ENCODE measurements around the gene EPHB4. TPM values are rescaled to one million over a fixed set of nuclear protein-coding genes. Genes with fewer than 3 reads are reported as not detected.

EPHB4 gene
- total and polyA plus RNA-seq, 2 of the 4 experiments (the other 2 are of a cell fraction): 34.5 to 36.4 TPM

GRCh38 chr7:100799037-100799896, 28.1 kb downstream of the EPHB4 start:
- CTCF ChIA-PET: interaction anchor here (0.7 to 3.4 kb wide), 5 partner anchors 13 to 79 kb away, joined by 3 to 21 read pairs (median 3); partner anchors contain the start of genes EPO and SLC12A9
- TF ChIP-seq MAFK (IDR thresholded peaks at IDR 0.05; ENCODE audit: low read depth, low read length) (no peak), MXI1 (IDR thresholded peaks at IDR 0.05; ENCODE audit: borderline replicate concordance, low read depth, low read length) (no peak), BHLHE40 (IDR thresholded peaks at IDR 0.05; ENCODE audit: low read depth, low read length) (no peak), POLR2A (IDR thresholded peaks at IDR 0.05; ENCODE audit: low read depth, low read length) (no peak), NFE2L2 (IDR thresholded peaks at IDR 0.05; ENCODE audit: low read depth, low read length) (no peak), RAD21 (IDR thresholded peaks at IDR 0.05; ENCODE audit: low read length) (peak; percentile 58), CTCF (conservative IDR thresholded peaks at IDR 0.05; ENCODE audit: low read depth, low read length) (peak; percentile 63), RFX5 (IDR thresholded peaks at IDR 0.05; ENCODE audit: low read depth, low read length) (no peak), RCOR1 (IDR thresholded peaks at IDR 0.05; ENCODE audit: insufficient replicate concordance, low read length) (no peak), ELK1 (IDR thresholded peaks at IDR 0.05; ENCODE audit: borderline replicate concordance, low read depth, low read length) (no peak), CHD1 (IDR thresholded peaks at IDR 0.05; ENCODE audit: low read depth, low read length) (no peak), SMC3 (IDR thresholded peaks at IDR 0.05; ENCODE audit: low read depth, low read length) (peak; percentile 52), MAZ (IDR thresholded peaks at IDR 0.05; ENCODE audit: borderline replicate concordance, low read depth, low read length) (0 out of 2 replicates have a peak, but pooled peaks have one; percentile 14), USF2 (IDR thresholded peaks at IDR 0.05; ENCODE audit: low read depth, low read length) (no peak)

More at GRCh38 chr7:100799037-100799896, 28.1 kb downstream of the EPHB4 start:
- intact Hi-C loops (cut with micrococcal nuclease) (no loop called here), in situ Hi-C loops (cut with MboI; ENCODE audit: low sequenced_read_pairs) (no loop called here), dilution Hi-C loops (cut with HindIII; ENCODE audit: low sequenced_read_pairs, unreplicated experiment) (no loop called here)
- Histone ChIP-seq H2AFZ (replicated peaks; ENCODE audit: low read length, poor library complexity) (peak overlapping the region; percentile 6), H3K14ac (replicated peaks; ENCODE audit: low read depth, low read length) (no peak overlapping the region), H2BK20ac (ENCODE audit: low read depth, low read length) (no peak overlapping the region), H2BK15ac (ENCODE audit: low read depth, low read length) (no peak overlapping the region), H3K27me3 (ENCODE audit: control insufficient read depth, insufficient read depth, low read length) (no peaks in the 10 kb centered on the region; the same call in 1 of the 2 replicates), H3K23ac (ENCODE audit: low read depth, low read length) (no peak overlapping the region), H3K56ac (ENCODE audit: extremely low read depth, insufficient read depth, low read length) (no peak overlapping the region), H4K20me1 (ENCODE audit: insufficient read depth, low read length) (0 out of 2 replicates have a peak, but pooled peaks cover 12% of the 10 kb centered on the region), H3K4me3 (ENCODE audit: insufficient read depth, low read depth, low read length) (no peak overlapping the region), H3K4me2 (ENCODE audit: low read depth, low read length) (no peak overlapping the region), H3K9ac (ENCODE audit: low read depth, low read length) (no peak overlapping the region), H3K79me1 (ENCODE audit: low read depth in 1 of 2, low read length in 2 of 2) (peaks cover 0 to 12% of the 10 kb centered on the region in 2 experiments; a peak in 1 of 4 replicates), H3K9me1 (ENCODE audit: insufficient read depth, low read length) (no peaks in the 10 kb centered on the region), H3K9me3 (ENCODE audit: control insufficient read depth, insufficient read depth, low read length) (no peaks in the 10 kb centered on the region), H4K5ac (ENCODE audit: low read depth, low read length) (no peak overlapping the region), H2AK5ac (ENCODE audit: low read depth, low read length) (no peak overlapping the region; the same call in 1 of the 2 replicates), H3K4ac (ENCODE audit: low read depth, low read length) (no peak overlapping the region), H2AK9ac (replicated peaks; ENCODE audit: low read depth, low read length, poor library complexity) (peak overlapping the region; percentile 83), H2BK5ac (ENCODE audit: low read depth, low read length, poor library complexity, severe bottlenecking) (no peak overlapping the region), H3K4me1 (ENCODE audit: control insufficient read depth, insufficient read depth, low read length) (peaks cover 20% of the 10 kb centered on the region), H3K36me3 (ENCODE audit: control insufficient read depth, insufficient read depth, low read length) (peaks cover 7% of the 10 kb centered on the region; the same call in 1 of the 2 replicates), H4K8ac (ENCODE audit: low read depth in 2 of 2, low read length in 2 of 2) (no peak overlapping the region), H4K91ac (ENCODE audit: insufficient read depth, low read depth, low read length) (no peak overlapping the region), H2BK120ac (ENCODE audit: low read depth, low read length) (no peak overlapping the region), H3K18ac (ENCODE audit: low read depth, low read length) (no peak overlapping the region), H3K27ac (ENCODE audit: insufficient read depth, low read length) (no peak overlapping the region)
- DNase-seq: peak; percentile 52
- ATAC-seq (ENCODE audit: low read depth): peak; percentile 32
- WGBS, 2 experiments (ENCODE audit: extremely low coverage in 2 of 2, insufficient read length in 1 of 2): 23% methylated on average over 9 of the region's 14 CpGs; no CpG with 5 or more reads in 1 of the 2 experiments
- no TSS peak for BruUV-seq (replicated peaks)
- POLR2A ChIA-PET (ENCODE audit: unreplicated experiment): no interaction called here

Measured in IMR-90 (cell line).